HCT116 (cell line): ENCODE data around the gene ISOC1. TPM values are rescaled to one million over a fixed set of nuclear protein-coding genes. Genes with fewer than 3 reads are reported as not detected.

ENCODE experiments used
- ATAC-seq: fragments of 200-7000 bp; cut with Tn5 transposase; 2 replicates; pipeline ENCODE4 v1.9.1; 2020; ENCODE audit warnings: mild to moderate bottlenecking, moderate library complexity
- BruUV-seq: library from RNA; stranded (reverse); fragments of 400-500 nt; replicated peaks from 2 replicates; lab custom pipeline; 2021; lab: Mats Ljungman, UMichigan
- CTCF ChIA-PET: fragments of 300-600 bp; sonication (Branson Sonifier 250); formaldehyde crosslinking; loops from one replicate; lab custom pipeline; 2021; ENCODE audit warnings: antibody characterized with exemption; lab: Charles Lee
- POLR2A ChIA-PET: fragments of 300-600, 350-600 bp; sonication (Branson Sonifier 250); formaldehyde crosslinking; loops from one replicate; lab custom pipeline; 2021; ENCODE audit warnings: antibody characterized with exemption; lab: Charles Lee
- RAD21 ChIA-PET, 2 experiments: fragments of 300-600 bp; sonication (Branson Sonifier 250); formaldehyde crosslinking; loops; one replicate each; lab custom pipeline; 2023; ENCODE audit warnings: low total read pairs in 2 of 2; ENCODE audit not compliant: uncharacterized antibody in 2 of 2, unreplicated experiment in 2 of 2, low non-redundant PET in 1 of 2; lab: Charles Lee
- DNase-seq: peaks from one replicate; pipeline ENCODE4 v3.0.0-alpha.2; 2010; ENCODE audit warnings: low read depth, low spot score
- H2AFZ ChIP-seq: fragments of 200-600 bp; shearing (Covaris generic), sonication (generic); 2 replicates; pipeline ENCODE4 v1.6.1; 2017; ENCODE audit warnings: low read depth, mixed run types, mixed read lengths, antibody characterized with exemption, low read length; ENCODE audit not compliant: poor library complexity, severe bottlenecking
- H3K27ac ChIP-seq: 2 replicates; pipeline ENCODE4 v1.5.1; 2012; ENCODE audit warnings: low read depth, low read length
- H3K27me3 ChIP-seq: fragments of 200-600 bp; sonication (generic); 2 replicates; pipeline ENCODE4 v1.6.1; 2016; ENCODE audit warnings: mixed run types, low read length, mixed read lengths; ENCODE audit not compliant: insufficient read depth
- H3K36me3 ChIP-seq, 2 experiments: fragments of 200-500 bp in 1 of 2; fragments of 200-600 bp in 1 of 2; sonication (Bioruptor generic) in 1 of 2; sonication (generic) in 1 of 2; 2 replicates each; pipeline versions ENCODE4 v1.5.1 to v1.6.1; 2014 to 2016; ENCODE audit warnings: low read length in 2 of 2, inconsistent platforms in 1 of 2, mixed read lengths in 1 of 2, mixed run types in 1 of 2; ENCODE audit not compliant: insufficient read depth in 2 of 2, control insufficient read depth in 1 of 2
- H3K4me1 ChIP-seq, 2 experiments: fragments of 200-600 bp in 1 of 2; sonication (generic) in 1 of 2; 2 replicates each; pipeline versions ENCODE4 v1.5.1 to v1.6.1; 2012 to 2017; ENCODE audit warnings: low read length in 2 of 2, inconsistent platforms in 1 of 2, mild to moderate bottlenecking in 1 of 2, mixed read lengths in 1 of 2, mixed run types in 1 of 2, moderate library complexity in 1 of 2; ENCODE audit not compliant: insufficient read depth in 2 of 2, control insufficient read depth in 1 of 2
- H3K4me2 ChIP-seq: fragments of 200-600 bp; sonication (generic); 2 replicates; pipeline ENCODE4 v1.6.1; 2017; ENCODE audit warnings: mixed run types, low read length, mixed read lengths
- H3K4me3 ChIP-seq, 2 experiments: fragments of 200-600 bp in 1 of 2; sonication (generic) in 1 of 2; replicated peaks in 1 of 2; 2 replicates each; pipeline ENCODE4 v1.5.1; 2011 to 2016; ENCODE audit warnings: low read length in 2 of 2, control low read depth in 1 of 2, low read depth in 1 of 2, mild to moderate bottlenecking in 1 of 2, mixed read lengths in 1 of 2, mixed run types in 1 of 2
- H3K79me2 ChIP-seq: fragments of 200-600 bp; sonication (generic); 2 replicates; pipeline ENCODE4 v1.6.1; 2017; ENCODE audit warnings: mild to moderate bottlenecking, mixed run types, low read length, moderate library complexity, mixed read lengths; ENCODE audit not compliant: insufficient read depth
- H3K9ac ChIP-seq: fragments of 200-600 bp; sonication (generic); 2 replicates; pipeline ENCODE4 v1.6.1; 2016; ENCODE audit warnings: low read length, mixed read lengths
- H3K9me2 ChIP-seq: fragments of 200-600 bp; sonication (generic), shearing (Covaris generic); 2 replicates; pipeline ENCODE4 v1.6.1; 2017; ENCODE audit warnings: mixed run types, mild to moderate bottlenecking, moderate library complexity; ENCODE audit not compliant: insufficient read depth
- H3K9me3 ChIP-seq, 2 experiments: fragments of 200-500 bp in 1 of 2; fragments of 200-600 bp in 1 of 2; sonication (Bioruptor generic) in 1 of 2; sonication (generic) in 1 of 2; 2 replicates each; pipeline ENCODE4 v1.6.1; 2014 to 2017; ENCODE audit warnings: low read length in 2 of 2, mixed read lengths in 2 of 2, inconsistent platforms in 1 of 2, low read depth in 1 of 2, mild to moderate bottlenecking in 1 of 2, mixed run types in 1 of 2, moderate library complexity in 1 of 2; ENCODE audit not compliant: control insufficient read depth in 1 of 2, insufficient read depth in 1 of 2
- H4K20me1 ChIP-seq: fragments of 200-600 bp; sonication (generic), shearing (Covaris generic); 2 replicates; pipeline ENCODE4 v1.6.1; 2017; ENCODE audit warnings: mixed run types, mild to moderate bottlenecking, moderate library complexity; ENCODE audit not compliant: insufficient read depth
- CBX3 ChIP-seq: IDR thresholded peaks from 2 replicates; pipeline ENCODE4 v1.6.1; 2012; ENCODE audit warnings: low read depth
- CEBPB ChIP-seq: IDR thresholded peaks from 2 replicates; pipeline ENCODE4 v1.6.1; 2012; ENCODE audit warnings: low read depth
- ELF1 ChIP-seq: IDR thresholded peaks from 2 replicates; pipeline ENCODE4 v1.6.1; 2012; ENCODE audit warnings: low read depth, borderline replicate concordance
- EZH2 ChIP-seq: fragments of 200-600 bp; sonication (generic); IDR thresholded peaks from 2 replicates; pipeline ENCODE4 v1.6.1; 2017; ENCODE audit warnings: antibody characterized with exemption, mixed run types
- POLR2A ChIP-seq: IDR thresholded peaks from 2 replicates; pipeline ENCODE4 v1.7.0; 2011; ENCODE audit warnings: borderline replicate concordance; ENCODE audit not compliant: insufficient read depth, insufficient read length; ENCODE audit errors: extremely low read depth
- RAD21 ChIP-seq: IDR thresholded peaks from 2 replicates; pipeline ENCODE4 v1.6.1; 2012; ENCODE audit warnings: low read depth, mild to moderate bottlenecking
- SIN3A ChIP-seq: IDR thresholded peaks from 2 replicates; pipeline ENCODE4 v1.6.1; 2012; ENCODE audit warnings: low read depth
- SP1 ChIP-seq: IDR thresholded peaks from 2 replicates; pipeline ENCODE4 v1.6.1; 2012; ENCODE audit warnings: low read depth
- SRF ChIP-seq: IDR thresholded peaks from 2 replicates; pipeline ENCODE4 v1.6.1; 2012; ENCODE audit warnings: low read depth
- YY1 ChIP-seq: IDR thresholded peaks from 2 replicates; pipeline ENCODE4 v1.6.1; 2011; ENCODE audit warnings: low read length, low read depth, moderate library complexity, mild to moderate bottlenecking; ENCODE audit not compliant: insufficient replicate concordance; ENCODE audit errors: extremely low read depth
- intact Hi-C: fragments of 100-400 bp; cut with micrococcal nuclease; formaldehyde crosslinking; loops from 2 replicates; pipeline ENCODE4 v1.10.0; 2022
- total RNA-seq: library from RNA; stranded (reverse); gene quantifications from one replicate; pipeline ENCODE4 v1.2.1, GENCODE V29; 2021; ENCODE audit not compliant: unreplicated experiment
- TF ChIP-seq, protein P1 (sequence below): IDR thresholded peaks from 2 replicates; pipeline ENCODE4 v1.6.1; 2012
- TF ChIP-seq, protein P2 (sequence below), 3 experiments: fragments of 200-600 bp in 1 of 3; sonication (generic) in 1 of 3; IDR thresholded peaks in 2 of 3; conservative IDR thresholded peaks in 1 of 3; 2 replicates each; pipeline ENCODE4 v1.5.1; 2012 to 2017; ENCODE audit warnings: low read depth in 2 of 3, low read length in 2 of 3, antibody characterized with exemption in 1 of 3, borderline replicate concordance in 1 of 3, control low read depth in 1 of 3, mild to moderate bottlenecking in 1 of 3, mixed read lengths in 1 of 3, mixed run types in 1 of 3, moderate library complexity in 1 of 3; ENCODE audit not compliant: insufficient read depth in 1 of 3

The ISOC1 gene
- total RNA-seq, 1 experiment from 2014 or later: 42.9 TPM

DNA sequence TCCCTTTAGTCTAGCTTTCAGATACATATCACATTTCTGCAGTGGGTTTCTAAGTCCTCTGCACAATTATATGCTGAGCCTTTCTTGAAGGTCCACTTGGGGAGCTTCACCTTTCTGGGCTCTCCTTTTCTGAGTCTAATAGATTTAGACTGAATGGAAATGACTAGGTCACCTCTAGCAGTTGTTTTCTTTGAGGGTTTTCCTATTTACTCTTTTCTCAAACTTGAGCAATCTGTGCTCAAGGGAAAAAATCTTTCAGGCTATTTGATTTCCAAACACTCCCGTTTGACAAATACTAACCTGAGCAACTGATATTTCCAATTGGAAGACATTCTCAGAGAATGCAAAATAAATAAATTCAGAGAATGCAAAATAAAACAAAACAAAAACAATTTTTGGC lies 39.0 kb downstream of the ISOC1 start (continued):
- no peak for TF ChIP-seq ELF1
- no peak for TF ChIP-seq EZH2
- no peak for TF ChIP-seq SRF
- TF ChIP-seq, protein P1, sequence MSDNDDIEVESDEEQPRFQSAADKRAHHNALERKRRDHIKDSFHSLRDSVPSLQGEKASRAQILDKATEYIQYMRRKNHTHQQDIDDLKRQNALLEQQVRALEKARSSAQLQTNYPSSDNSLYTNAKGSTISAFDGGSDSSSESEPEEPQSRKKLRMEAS: no peak
- no peak for TF ChIP-seq YY1
- TF ChIP-seq CEBPB: no peak
- TF ChIP-seq SP1: no peak
- TF ChIP-seq SIN3A: no peak
- no peak for TF ChIP-seq POLR2A

DNA sequence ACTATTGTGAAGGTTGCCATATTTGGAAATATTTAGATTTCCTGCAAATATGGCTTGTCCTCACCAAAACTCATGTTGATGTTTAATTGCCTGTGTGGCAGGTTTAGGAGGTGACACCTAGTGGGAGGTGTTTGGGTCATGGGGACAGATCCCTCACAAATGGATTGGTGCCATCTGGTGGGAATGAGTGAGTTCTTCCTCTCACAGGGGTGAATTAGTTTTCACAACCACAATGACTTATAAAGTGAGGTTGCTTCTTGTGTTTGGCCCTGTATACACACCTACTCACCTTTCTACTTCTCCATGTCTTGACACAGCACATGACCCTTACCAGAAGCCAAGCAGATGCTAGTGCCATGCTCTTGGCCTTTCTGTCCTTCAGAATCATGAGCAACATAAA lies 41.1 kb downstream of the ISOC1 start:
- no peak for TF ChIP-seq CBX3
- TF ChIP-seq, protein P2, sequence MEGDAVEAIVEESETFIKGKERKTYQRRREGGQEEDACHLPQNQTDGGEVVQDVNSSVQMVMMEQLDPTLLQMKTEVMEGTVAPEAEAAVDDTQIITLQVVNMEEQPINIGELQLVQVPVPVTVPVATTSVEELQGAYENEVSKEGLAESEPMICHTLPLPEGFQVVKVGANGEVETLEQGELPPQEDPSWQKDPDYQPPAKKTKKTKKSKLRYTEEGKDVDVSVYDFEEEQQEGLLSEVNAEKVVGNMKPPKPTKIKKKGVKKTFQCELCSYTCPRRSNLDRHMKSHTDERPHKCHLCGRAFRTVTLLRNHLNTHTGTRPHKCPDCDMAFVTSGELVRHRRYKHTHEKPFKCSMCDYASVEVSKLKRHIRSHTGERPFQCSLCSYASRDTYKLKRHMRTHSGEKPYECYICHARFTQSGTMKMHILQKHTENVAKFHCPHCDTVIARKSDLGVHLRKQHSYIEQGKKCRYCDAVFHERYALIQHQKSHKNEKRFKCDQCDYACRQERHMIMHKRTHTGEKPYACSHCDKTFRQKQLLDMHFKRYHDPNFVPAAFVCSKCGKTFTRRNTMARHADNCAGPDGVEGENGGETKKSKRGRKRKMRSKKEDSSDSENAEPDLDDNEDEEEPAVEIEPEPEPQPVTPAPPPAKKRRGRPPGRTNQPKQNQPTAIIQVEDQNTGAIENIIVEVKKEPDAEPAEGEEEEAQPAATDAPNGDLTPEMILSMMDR (IDR thresholded peaks at IDR 0.05 in 2 of 3, conservative IDR thresholded peaks at IDR 0.05 in 1 of 3; ENCODE audit: borderline replicate concordance in 1 of 3, insufficient read depth in 1 of 3, low read depth in 2 of 3, low read length in 2 of 3): peak; percentile 32 to 80 (median 50)
- TF ChIP-seq RAD21: peak; percentile 45; the same call in 1 of the 2 replicates
- H2AFZ ChIP-seq: no peak overlapping the region
- H3K9me3 ChIP-seq: no peaks in the 10 kb centered on the region
- peak; percentile 19 for DNase-seq
- CTCF ChIA-PET: interaction anchor here (1.4 kb wide), 1 partner anchor 229 kb away, joined by 6 read pairs; no protein-coding TSS in a partner anchor
- H3K4me3 ChIP-seq: no peak overlapping the region
- no peaks in the 10 kb centered on the region for H3K9me2 ChIP-seq
- H3K79me2 ChIP-seq: no peaks in the 10 kb centered on the region
- H3K4me2 ChIP-seq: no peak overlapping the region
- no peaks in the 10 kb centered on the region for H3K4me1 ChIP-seq
- no peaks in the 10 kb centered on the region for H3K36me3 ChIP-seq
- POLR2A ChIA-PET: no interaction called here
- no peak overlapping the region for H3K9ac ChIP-seq
- RAD21 ChIA-PET: no interaction called here
- no peak overlapping the region for H3K27ac ChIP-seq
- intact Hi-C loops: no loop called here
- ATAC-seq: peak; percentile 87
- H3K27me3 ChIP-seq: no peaks in the 10 kb centered on the region
- H4K20me1 ChIP-seq: no peaks in the 10 kb centered on the region
- BruUV-seq: no TSS peak
